Measurements from ENCODE around the gene PREX1. TPM values are rescaled to one million over a fixed set of nuclear protein-coding genes. Genes with fewer than 3 reads are reported as not detected.

The PREX1 gene
- total RNA-seq, 3 donors from 2014 or later: 53.1 to 84.2 (median 65.1) TPM

GRCh38 chr20:48801197-48801596 is 26.6 kb downstream of the PREX1 start:
- no peak overlapping the region for H3K27ac ChIP-seq
- no peaks in the 10 kb centered on the region for H3K4me1 ChIP-seq
- H3K9me3 ChIP-seq: no peaks in the 10 kb centered on the region
- no peaks in the 10 kb centered on the region for H3K36me3 ChIP-seq
- intact Hi-C loops (cut with DNase I; ENCODE audit: low total_unique reads): no loop called here
- H3K4me3 ChIP-seq: no peak overlapping the region
- TF ChIP-seq POLR2A (IDR thresholded peaks at IDR 0.05) (no peak), POLR2AphosphoS5 (IDR thresholded peaks at IDR 0.05) (no peak), CTCF (IDR thresholded peaks at IDR 0.05) (no peak)
- no peak for DNase-seq (ENCODE audit: low spot score in 2 of 2)
- no peaks in the 10 kb centered on the region for H3K27me3 ChIP-seq

GRCh38 chr20:48800177-48800576 is 27.6 kb downstream of the PREX1 start:
- DNase-seq (ENCODE audit: low spot score in 2 of 2): no peak
- Histone ChIP-seq H3K4me1 (no peaks in the 10 kb centered on the region), H3K36me3 (no peaks in the 10 kb centered on the region), H3K4me3 (no peak overlapping the region), H3K27ac (no peak overlapping the region), H3K27me3 (no peaks in the 10 kb centered on the region), H3K9me3 (no peaks in the 10 kb centered on the region)
- TF ChIP-seq POLR2AphosphoS5 (IDR thresholded peaks at IDR 0.05) (no peak), CTCF (IDR thresholded peaks at IDR 0.05) (no peak), POLR2A (IDR thresholded peaks at IDR 0.05) (no peak)
- intact Hi-C loops (cut with DNase I; ENCODE audit: low total_unique reads): no loop called here

- H3K9me3 ChIP-seq: no peaks in the 10 kb centered on the region
Measured at GRCh38 chr20:48799328-48800105, 28.3 kb downstream of the PREX1 start.

GRCh38 chr20:48797850-48798747 is 29.7 kb downstream of the PREX1 start:
- H3K27ac ChIP-seq: no peak overlapping the region
- H3K27me3 ChIP-seq: no peaks in the 10 kb centered on the region
- no peaks in the 10 kb centered on the region for H3K4me1 ChIP-seq
- no peak for TF ChIP-seq CTCF (IDR thresholded peaks at IDR 0.05)
- no peak for TF ChIP-seq POLR2AphosphoS5 (IDR thresholded peaks at IDR 0.05)
- TF ChIP-seq POLR2A (IDR thresholded peaks at IDR 0.05): no peak
- intact Hi-C loops (cut with DNase I; ENCODE audit: low total_unique reads): no loop called here
- DNase-seq (ENCODE audit: low spot score in 2 of 2): no peak
- no peaks in the 10 kb centered on the region for H3K36me3 ChIP-seq
- H3K9me3 ChIP-seq: no peaks in the 10 kb centered on the region
- no peak overlapping the region for H3K4me3 ChIP-seq

More at GRCh38 chr20:48799328-48800105, 28.3 kb downstream of the PREX1 start:
- no peaks in the 10 kb centered on the region for H3K27me3 ChIP-seq
- no peak for TF ChIP-seq POLR2A (IDR thresholded peaks at IDR 0.05)
- TF ChIP-seq CTCF (IDR thresholded peaks at IDR 0.05): no peak
- TF ChIP-seq POLR2AphosphoS5 (IDR thresholded peaks at IDR 0.05): no peak
- no peaks in the 10 kb centered on the region for H3K4me1 ChIP-seq
- no peaks in the 10 kb centered on the region for H3K36me3 ChIP-seq
- H3K27ac ChIP-seq: no peak overlapping the region
- no peak overlapping the region for H3K4me3 ChIP-seq
- intact Hi-C loops (cut with DNase I; ENCODE audit: low total_unique reads): no loop called here
- DNase-seq (ENCODE audit: low spot score in 2 of 2): no peak
